Stimulated activated CD4-positive, alpha-beta T cell treated with anti-CD3 and anti-CD28 coated beads, Interleukin-1b, Interleukin-23, amount 100 ng/mL, for 1 hour (primary cell): ENCODE measurements around the gene GRAMD1B.
"Not testable (repeated sequence)": the region's sequence is repeated elsewhere in the genome, so short reads cannot be mapped to it uniquely, and the experiment has no call there.

ENCODE experiments used
- DNase-seq, 2 donors: peaks; one replicate each; pipeline ENCODE4 v3.0.0-alpha.2; 2020; ENCODE audit warnings: low read depth in 2 of 2

GRAMD1B gene

DNA sequence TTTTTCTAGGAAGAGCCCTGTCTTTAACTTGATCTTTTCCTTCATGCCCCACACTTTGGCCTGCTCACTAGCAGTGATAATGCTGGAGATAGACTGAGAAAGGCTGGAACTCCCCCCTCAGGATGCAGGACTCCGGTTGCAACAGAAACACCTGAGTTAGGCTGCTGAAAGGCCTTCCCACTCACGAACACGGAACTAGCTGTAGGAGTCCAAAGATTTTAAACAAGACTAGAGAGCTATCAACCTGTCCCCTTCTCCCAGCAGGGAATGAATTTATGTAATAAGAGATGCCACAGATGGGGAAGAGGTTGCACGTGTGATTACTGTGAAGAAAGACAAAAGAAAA is 211.4 kb downstream of the GRAMD1B start:
- DNase-seq = no peak

DNA sequence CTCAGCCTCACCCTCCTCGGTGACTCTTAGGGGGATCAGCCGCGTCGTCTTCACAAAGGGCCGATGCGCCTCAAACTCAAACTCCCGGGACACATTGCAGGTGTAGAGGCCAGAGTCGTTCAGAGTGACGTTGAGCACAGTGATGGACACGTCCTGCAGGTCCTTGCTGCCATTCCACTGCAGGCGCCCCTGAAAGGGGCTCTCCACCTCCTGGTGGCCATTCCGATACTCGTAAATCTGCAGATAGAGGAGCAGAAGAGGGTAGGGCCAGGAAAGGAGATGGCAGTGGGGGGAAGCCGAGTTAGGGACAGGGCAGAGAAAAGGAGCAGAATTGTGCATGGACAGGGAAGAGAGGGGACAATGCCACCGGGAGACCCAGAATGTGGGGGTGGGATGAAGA is 212.4 kb downstream of the GRAMD1B start:
- DNase-seq = no peak

DNA sequence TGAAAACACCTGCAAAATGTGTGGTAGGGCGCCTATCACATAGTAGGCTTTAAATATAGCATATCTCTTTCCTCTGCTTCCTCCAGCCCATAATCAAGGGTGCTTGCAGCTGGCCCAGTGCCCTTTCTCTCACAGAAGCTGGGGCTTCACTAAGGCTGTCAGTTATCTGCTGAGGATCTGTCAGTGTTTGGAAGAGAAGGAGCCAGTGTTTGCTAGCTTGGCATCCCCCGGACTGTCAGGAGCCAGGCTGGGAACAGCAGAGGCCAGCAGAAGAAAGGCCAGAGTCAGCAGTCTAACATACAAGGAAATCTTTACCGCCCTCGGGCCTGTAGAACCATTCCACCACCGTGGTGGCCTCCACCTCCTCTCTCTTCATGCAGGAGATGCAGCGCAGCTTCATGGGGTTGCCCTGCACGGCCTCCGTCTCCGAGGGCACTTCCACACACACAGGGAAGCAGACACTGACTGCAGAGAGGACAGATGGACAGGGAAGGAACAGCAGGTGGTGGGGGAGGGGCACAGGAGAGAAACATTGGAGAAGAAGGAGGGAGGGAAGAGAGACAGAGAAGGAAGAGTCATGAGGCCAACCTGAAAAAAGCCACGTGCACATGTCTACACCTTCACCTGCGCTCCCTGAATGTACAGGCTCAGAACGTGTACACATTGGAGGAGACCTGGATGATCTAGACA is 215.4 kb downstream of the GRAMD1B start:
- DNase-seq = no peak

DNA sequence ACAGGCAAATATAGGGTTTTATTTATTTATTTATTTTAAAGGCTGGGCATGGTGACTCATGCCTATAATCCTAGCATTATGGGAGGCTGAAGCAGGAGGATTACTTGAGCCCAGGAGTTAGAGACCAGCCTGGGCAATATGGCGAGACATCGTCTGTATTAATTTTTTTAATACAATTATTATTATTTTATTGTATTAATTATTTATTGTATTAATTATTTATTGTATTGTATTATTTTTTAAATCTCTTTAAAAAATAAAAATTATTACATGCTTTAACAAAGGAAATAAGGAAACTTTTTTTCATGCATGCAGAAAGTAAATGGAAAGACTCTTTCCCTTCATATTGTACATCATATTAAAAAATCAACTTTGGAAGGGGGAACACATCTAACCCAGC is 220.8 kb downstream of the GRAMD1B start:
- no peak for DNase-seq

DNA sequence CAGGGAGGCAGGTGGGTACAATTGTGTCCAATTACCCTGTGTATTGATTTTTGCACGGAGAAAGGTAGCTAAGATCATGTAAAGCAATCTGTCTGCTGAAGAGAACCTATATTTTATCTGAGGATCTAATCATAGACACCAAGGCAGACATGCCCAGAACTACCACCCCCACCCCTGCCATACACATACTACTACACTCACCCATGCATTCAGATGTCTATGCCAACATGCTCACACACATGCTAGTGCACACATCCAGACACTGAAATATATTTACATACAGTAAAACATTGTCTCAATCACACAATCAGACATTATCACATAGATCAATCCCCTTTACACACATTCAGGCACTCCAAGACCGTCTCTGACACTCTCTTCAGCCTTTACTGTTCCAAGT is 222.5 kb downstream of the GRAMD1B start:
- DNase-seq = no peak

DNA sequence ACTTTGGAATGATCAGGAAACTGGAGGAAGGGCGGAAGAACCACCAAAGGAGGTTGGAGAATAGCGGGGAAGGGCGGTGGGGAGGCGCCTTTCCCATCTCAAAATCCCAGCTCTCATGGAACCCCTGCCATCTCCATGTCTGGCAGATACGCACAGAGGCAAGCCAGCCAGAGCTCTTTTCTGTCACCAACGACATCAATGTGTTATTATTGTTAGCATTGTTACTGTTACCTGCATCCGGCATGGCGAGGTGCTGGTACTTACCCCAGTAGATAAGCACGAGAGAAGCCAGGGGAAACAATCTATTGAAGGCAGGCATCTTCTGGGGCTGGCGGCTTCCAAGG is 223.4 kb downstream of the GRAMD1B start:
- no peak for DNase-seq

DNA sequence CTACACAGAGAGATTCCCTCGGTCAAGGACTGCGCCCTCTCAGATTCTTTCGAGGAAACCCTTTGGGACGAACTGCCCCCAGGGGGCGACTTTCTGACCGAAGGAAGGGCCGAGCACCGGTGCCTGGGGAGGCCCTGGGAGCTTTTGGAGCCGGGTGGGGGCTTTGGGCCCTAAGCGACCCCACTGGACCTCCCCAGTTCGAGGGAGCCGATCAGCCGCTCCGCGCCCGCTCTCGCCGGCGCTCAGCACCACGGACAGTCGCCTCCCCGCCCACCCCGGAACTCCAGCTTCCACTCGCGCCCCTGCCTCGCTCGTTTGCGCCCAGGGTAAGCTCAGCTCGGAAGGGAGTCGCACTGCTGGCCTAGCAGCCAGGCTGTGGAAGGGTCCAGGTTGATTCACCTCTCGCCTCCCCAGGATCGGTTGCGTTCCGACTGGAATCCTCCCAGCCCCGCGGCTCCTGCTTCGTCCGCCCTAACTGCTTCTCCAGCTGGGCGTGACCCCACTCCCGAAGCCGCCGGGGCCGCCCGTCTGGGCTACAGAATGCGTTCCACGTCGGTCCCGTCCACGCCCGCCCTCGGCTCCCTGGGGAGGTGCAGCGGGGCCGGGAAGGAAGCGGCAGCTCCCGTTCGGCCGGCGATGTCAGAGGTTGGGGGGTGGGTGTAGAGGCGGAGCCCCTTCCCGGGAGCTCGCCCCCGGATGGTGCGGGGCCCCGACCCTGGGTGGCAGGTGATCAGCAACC is 223.9 kb downstream of the GRAMD1B start:
- no peak for DNase-seq

DNA sequence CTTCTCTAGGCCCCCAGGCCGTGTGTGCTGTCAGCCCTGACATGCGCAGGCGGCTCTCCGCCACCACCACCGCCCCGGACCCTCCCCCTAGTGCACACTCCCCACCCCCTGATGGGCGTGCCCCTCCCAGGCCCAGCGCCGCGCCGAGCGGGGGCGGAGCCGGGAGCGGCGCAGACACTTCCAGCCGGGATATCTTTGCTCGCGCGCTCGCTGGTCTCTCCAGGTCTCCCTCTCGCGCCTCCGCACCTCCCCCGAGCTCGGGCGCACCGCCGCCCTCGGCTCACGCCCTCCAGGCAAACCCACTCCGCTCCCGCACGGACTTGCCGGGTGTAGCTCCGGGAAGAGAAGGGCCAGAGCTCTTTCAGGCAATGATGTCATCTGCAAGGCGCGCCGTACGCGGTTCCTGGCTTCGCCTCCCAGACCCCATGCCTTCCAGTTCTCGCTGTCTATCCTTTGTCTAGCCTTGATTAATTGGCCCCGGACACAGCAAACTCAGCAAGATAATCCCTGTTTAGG is 224.6 kb downstream of the GRAMD1B start, which contains the start of gene SCN3B:
Gene SCN3B (minus strand): TSS at position 59 of the 516 bp plus-strand sequence. CDS start 823 bp downstream, outside the sequence.
- DNase-seq = no peak

DNA sequence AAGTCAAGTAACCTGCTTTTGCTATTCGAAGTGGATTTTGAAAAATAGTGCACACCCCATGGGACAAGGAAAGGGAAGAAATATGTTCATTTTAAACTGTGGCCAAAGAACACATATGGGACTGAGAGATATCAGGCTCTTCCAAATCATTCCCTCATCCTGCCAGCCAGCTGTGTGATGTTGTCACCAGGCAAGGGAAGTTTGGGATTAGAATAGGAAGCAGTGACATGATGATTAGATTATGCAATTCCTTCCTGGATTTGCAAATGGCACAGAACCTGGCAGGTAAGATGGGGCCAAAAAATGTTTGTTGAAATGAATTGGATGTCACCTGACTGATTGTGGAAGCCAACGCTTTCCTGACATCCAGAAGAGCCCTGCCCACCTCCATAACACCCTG is 229.2 kb downstream of the GRAMD1B start:
- DNase-seq = no peak

DNA sequence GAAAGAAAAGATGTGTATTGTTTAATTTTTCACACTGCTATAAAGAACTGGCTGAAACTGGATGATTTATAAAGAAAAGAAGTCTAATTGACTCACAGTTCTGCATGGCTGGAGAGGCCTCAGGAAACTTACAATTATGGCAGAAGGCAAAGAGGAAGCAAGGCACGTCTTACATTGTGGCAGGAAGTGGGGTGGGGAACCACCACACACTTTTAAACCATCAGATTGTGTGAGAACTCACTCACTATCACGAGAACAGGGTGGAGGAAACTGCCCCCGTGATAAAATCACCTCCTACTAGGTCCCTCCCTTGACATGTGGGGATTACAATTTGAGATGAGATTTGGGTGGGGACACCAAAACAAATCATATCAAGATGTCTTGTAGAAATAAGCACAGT is 229.9 kb downstream of the GRAMD1B start:
- not testable (repeated sequence) for DNase-seq

DNA sequence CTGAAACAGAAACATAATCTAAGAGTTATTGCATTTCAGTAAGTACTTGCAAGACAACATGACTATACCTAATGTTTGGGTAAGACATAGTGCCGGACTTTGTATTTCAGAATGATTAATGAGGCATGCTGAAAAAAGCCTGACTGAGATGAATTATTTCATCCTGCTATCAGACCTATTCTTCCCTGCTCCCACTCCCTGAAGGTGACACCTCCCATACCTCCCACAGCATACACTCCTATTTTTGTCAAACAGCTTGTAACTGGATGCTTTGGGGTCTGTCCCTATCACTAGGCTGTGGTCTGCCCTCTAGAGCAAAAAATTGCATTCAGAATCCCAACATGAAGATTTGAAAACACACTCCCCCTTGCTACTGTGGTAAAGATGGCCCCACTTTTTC is 235.2 kb downstream of the GRAMD1B start:
- DNase-seq = no peak

DNA sequence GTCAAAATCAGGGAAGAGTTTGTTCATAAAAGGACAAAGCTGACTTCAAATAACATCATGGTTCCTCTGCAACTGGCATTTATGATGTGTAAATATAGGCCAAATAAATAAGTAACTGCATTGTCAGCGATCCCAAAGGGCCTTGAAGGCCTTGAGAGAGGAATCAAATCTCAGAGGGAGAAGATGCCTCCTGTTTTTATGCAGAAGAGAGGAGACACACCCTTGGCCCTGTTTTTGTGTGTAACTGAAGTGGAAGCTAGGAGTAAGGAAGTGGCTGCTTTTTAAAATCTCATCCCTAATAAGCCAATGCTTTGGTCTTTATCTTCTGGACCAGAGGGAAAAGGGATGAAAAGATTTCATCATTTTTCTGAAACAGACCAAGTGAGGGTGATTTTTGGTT is 240.0 kb downstream of the GRAMD1B start:
- DNase-seq = no peak

DNA sequence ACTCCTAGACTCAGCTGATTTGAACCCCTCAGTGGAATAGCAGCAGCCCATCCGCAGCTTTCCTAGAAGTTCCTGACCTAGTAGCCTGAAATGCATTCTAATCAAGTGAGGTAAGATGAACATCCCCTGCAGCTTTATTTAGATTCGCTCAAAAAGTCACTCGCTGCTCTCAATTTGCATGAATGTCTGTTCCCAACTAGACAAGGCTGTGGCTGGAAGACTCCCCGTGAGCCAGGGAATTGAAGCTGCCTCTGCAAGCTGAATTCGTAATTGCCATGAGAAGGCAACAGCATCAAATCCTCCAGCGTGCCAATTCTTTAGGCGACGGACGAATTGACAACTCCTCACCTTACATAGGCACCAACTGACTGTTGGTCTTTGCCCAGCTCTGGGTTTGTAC is 241.5 kb downstream of the GRAMD1B start:
- no peak for DNase-seq

DNA sequence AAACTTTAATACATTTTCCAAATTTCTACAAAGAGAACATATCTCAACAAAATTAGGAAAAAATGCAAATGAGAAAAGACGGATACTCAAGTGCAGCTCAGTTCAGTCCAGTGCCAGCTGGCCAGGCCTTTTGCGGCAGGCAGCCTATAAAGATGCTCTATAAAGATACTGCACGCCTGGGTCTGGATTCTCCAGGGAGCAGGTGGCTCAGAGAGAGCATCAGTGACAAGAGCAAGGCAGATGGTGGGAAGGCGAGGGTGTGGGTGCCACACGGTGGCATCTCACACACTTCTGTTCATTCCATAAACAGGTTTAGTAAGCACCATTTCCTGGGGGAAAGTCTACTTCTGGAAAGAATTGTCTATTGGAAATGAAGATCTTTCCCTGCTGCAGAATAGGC is 242.5 kb downstream of the GRAMD1B start:
- no peak for DNase-seq

DNA sequence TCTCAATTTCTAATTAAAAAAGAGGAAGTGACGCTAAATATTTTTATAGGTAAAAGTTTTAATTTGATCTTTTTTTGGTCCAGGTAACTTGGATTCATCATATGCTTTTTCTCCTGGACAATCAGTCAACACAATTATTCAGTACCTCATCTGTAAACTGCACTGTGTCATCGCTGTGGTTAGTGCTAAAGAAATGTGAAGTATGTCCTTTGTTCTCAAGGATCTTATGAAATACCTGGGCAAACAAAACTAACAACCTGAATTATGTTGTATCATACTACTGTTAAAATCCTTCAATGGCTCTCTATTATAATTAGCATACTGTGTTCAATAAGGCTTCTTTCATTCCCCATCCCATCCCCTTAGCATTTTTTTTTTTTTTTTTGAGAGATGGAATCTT is 244.2 kb downstream of the GRAMD1B start:
- no peak for DNase-seq
